HepG2 (cell line): ENCODE measurements around the gene SYT9. TPM values are rescaled to one million over a fixed set of nuclear protein-coding genes. Genes with fewer than 3 reads are reported as not detected.

Source experiments
- ATAC-seq: fragments of 200-7000 bp; cut with Tn5 transposase; 3 replicates; pipeline ENCODE4 v1.9.1; 2020; ENCODE audit warnings: mild to moderate bottlenecking, moderate library complexity
- BruUV-seq: library from RNA; stranded (reverse); fragments of 400-500 nt; replicated peaks from 2 replicates; lab custom pipeline; 2021; lab: Mats Ljungman, UMichigan
- CTCF ChIA-PET: fragments of 300-600 bp; formaldehyde crosslinking; extraction: SDS; loops from one replicate; lab custom pipeline; 2021; ENCODE audit warnings: low total read pairs, inconsistent platforms, low intra/inter-chr PET ratio; lab: Yijun Ruan, JAX
- POLR2A ChIA-PET: fragments of 350-600 bp; sonication (Branson Sonifier 250); formaldehyde crosslinking; loops from one replicate; lab custom pipeline; 2020; ENCODE audit warnings: antibody characterized with exemption, inconsistent platforms; lab: Yijun Ruan, JAX
- DNase-seq: peaks from one replicate; pipeline ENCODE4 v3.0.0-alpha.2; 2015; ENCODE audit warnings: low spot score
- FAIRE-seq: peaks from 3 replicates; lab custom pipeline; 2011; peaks lifted over from hg19 to GRCh38; lab: Jason Lieb, UNC
- H2AFZ ChIP-seq: one replicate; pipeline ENCODE4 v1.6.1; 2011; ENCODE audit warnings: low read length, inconsistent platforms
- H3K27ac ChIP-seq: fragments of 300-600 bp; 3 replicates; pipeline ENCODE4 v1.8.0; 2011; ENCODE audit warnings: mixed run types, mild to moderate bottlenecking, mixed read lengths, low read length, inconsistent platforms; ENCODE audit not compliant: insufficient read depth; ENCODE audit errors: extremely low read length
- H3K27me3 ChIP-seq, 2 experiments: fragments of 200-600 bp in 1 of 2; 2 replicates in 1 of 2; 3 replicates in 1 of 2; pipeline versions ENCODE4 v1.6.0 to v1.8.0; 2011; ENCODE audit warnings: low read length in 2 of 2, mild to moderate bottlenecking in 2 of 2, moderate library complexity in 2 of 2, inconsistent platforms in 1 of 2; ENCODE audit not compliant: insufficient read depth in 2 of 2, control insufficient read depth in 1 of 2
- H3K36me3 ChIP-seq, 2 experiments: fragments of 200-600 bp in 1 of 2; replicated peaks in 1 of 2; 2 replicates in 1 of 2; 3 replicates in 1 of 2; pipeline versions ENCODE4 v1.5.1 to v1.8.0; 2011; ENCODE audit warnings: low read length in 2 of 2, inconsistent platforms in 1 of 2; ENCODE audit not compliant: insufficient read depth in 2 of 2, control insufficient read depth in 1 of 2
- H3K4me1 ChIP-seq: 2 replicates; pipeline ENCODE4 v1.5.1; 2012; ENCODE audit warnings: low read length, inconsistent platforms; ENCODE audit not compliant: insufficient read depth
- H3K4me2 ChIP-seq: 2 replicates; pipeline ENCODE4 v1.6.0; 2011; ENCODE audit warnings: low read depth, low read length, inconsistent platforms
- H3K4me3 ChIP-seq, 3 experiments: fragments of 200-600 bp in 1 of 3; sonication (generic), shearing (Covaris generic) in 1 of 3; replicated peaks in 1 of 3; 2 replicates each; pipeline ENCODE4 v1.5.1; 2011 to 2016; ENCODE audit warnings: low read length in 3 of 3, inconsistent platforms in 2 of 3, low read depth in 2 of 3, mild to moderate bottlenecking in 2 of 3, control low read depth in 1 of 3, mixed read lengths in 1 of 3; ENCODE audit not compliant: insufficient read depth in 1 of 3
- H3K79me2 ChIP-seq: one replicate; pipeline ENCODE4 v1.6.1; 2011; ENCODE audit warnings: low read length, inconsistent platforms; ENCODE audit not compliant: insufficient read depth
- H3K9ac ChIP-seq: 2 replicates; pipeline ENCODE4 v1.6.0; 2011; ENCODE audit warnings: mild to moderate bottlenecking, low read depth, low read length, inconsistent platforms; ENCODE audit not compliant: insufficient read depth
- H3K9me3 ChIP-seq: 2 replicates; pipeline ENCODE4 v1.5.1; 2012; ENCODE audit warnings: mild to moderate bottlenecking, low read length
- H4K20me1 ChIP-seq: 2 replicates; pipeline ENCODE4 v1.6.0; 2011; ENCODE audit warnings: inconsistent platforms, mild to moderate bottlenecking, low read length, moderate library complexity; ENCODE audit not compliant: insufficient read depth
- ATRX ChIP-seq: sonication (generic); formaldehyde crosslinking; IDR thresholded peaks from 2 replicates; pipeline ENCODE4 v1.4.0; 2020; ENCODE audit warnings: missing genetic modification reagents, borderline replicate concordance
- CREBL2 ChIP-seq: sonication (generic); formaldehyde crosslinking; IDR thresholded peaks from 2 replicates; pipeline ENCODE4 v1.8.1; 2023; ENCODE audit warnings: missing genetic modification reagents, mild to moderate bottlenecking, borderline replicate concordance
- DDIT3 ChIP-seq: sonication (generic); formaldehyde crosslinking; IDR thresholded peaks from 2 replicates; pipeline ENCODE4 v1.4.0; 2020; ENCODE audit warnings: mild to moderate bottlenecking, missing genetic modification reagents
- GRHL1 ChIP-seq: sonication (generic); formaldehyde crosslinking; conservative IDR thresholded peaks from 2 replicates; pipeline ENCODE4 v1.8.0; 2022; ENCODE audit warnings: missing genetic modification reagents
- KLF6 ChIP-seq: IDR thresholded peaks from 2 replicates; pipeline ENCODE4 v1.8.0; 2016; ENCODE audit warnings: missing biosample characterization, missing genetic modification reagents
- KMT2B ChIP-seq: IDR thresholded peaks from 2 replicates; pipeline ENCODE4 v1.6.1; 2016; ENCODE audit warnings: missing genetic modification reagents, missing compliant biosample characterization
- NR2F6 ChIP-seq, 2 experiments: IDR thresholded peaks; 2 replicates each; pipeline ENCODE4 v1.6.1; 2016; ENCODE audit warnings: antibody characterized with exemption in 1 of 2, mild to moderate bottlenecking in 1 of 2
- ONECUT2 ChIP-seq: sonication (generic); formaldehyde crosslinking; IDR thresholded peaks from 2 replicates; pipeline ENCODE4 v1.4.0; 2020; ENCODE audit warnings: missing genetic modification reagents
- SAFB2 ChIP-seq: sonication (generic); formaldehyde crosslinking; IDR thresholded peaks from 2 replicates; pipeline ENCODE4 v1.5.1; 2020; ENCODE audit warnings: missing genetic modification reagents, low read depth, mild to moderate bottlenecking, borderline replicate concordance
- STAT6 ChIP-seq: sonication (generic); formaldehyde crosslinking; IDR thresholded peaks from 2 replicates; pipeline ENCODE4 v1.4.0; 2020; ENCODE audit warnings: missing genetic modification reagents, mild to moderate bottlenecking, borderline replicate concordance
- TBX2 ChIP-seq: sonication (generic); formaldehyde crosslinking; IDR thresholded peaks from 2 replicates; pipeline ENCODE4 v1.5.0; 2020; ENCODE audit warnings: missing genetic modification reagents, mild to moderate bottlenecking, borderline replicate concordance
- TERF1 ChIP-seq: sonication (generic); formaldehyde crosslinking; IDR thresholded peaks from 2 replicates; pipeline ENCODE4 v1.8.0; 2022; ENCODE audit warnings: mild to moderate bottlenecking, missing genetic modification reagents, moderate library complexity
- ZNF180 ChIP-seq: sonication (generic); formaldehyde crosslinking; IDR thresholded peaks from 2 replicates; pipeline ENCODE4 v1.4.0; 2020; ENCODE audit warnings: low read depth, missing genetic modification reagents, borderline replicate concordance
- ZNF510 ChIP-seq: sonication (generic); formaldehyde crosslinking; IDR thresholded peaks from 2 replicates; pipeline ENCODE4 v1.4.0; 2020; ENCODE audit warnings: low read depth, mild to moderate bottlenecking, missing genetic modification reagents
- WGBS: methylation state at CpG from one replicate; pipeline ENCODE4 v1.1.6; 2017; ENCODE audit warnings: low lambda C conversion rate; 5-methylcytosine and 5-hydroxymethylcytosine counted together
- in situ Hi-C: cut with HindIII; loops from 2 replicates; pipeline ENCODE4 v1.10.0; 2017; ENCODE audit warnings: low pct_unique_long_range_greater_than_20kb; ENCODE audit not compliant: extremely low pct_ligation_motif_present
- intact Hi-C: fragments of 100-400 bp; cut with micrococcal nuclease; formaldehyde crosslinking; loops from one replicate; pipeline ENCODE4 v1.10.0; 2022; ENCODE audit not compliant: unreplicated experiment
- polyA plus RNA-seq, 8 experiments: library from polyadenylated mRNA; depleted of rRNA in 3 of 8; stranded (reverse) in 7 of 8; unstranded in 1 of 8; fragments of >200 nt; fragmentation: Illumina TruSeq in 4 of 8; extraction: Trizol in 4 of 8; gene quantifications; 2 replicates each; pipeline versions ENCODE4 v1.2.1 to v1.2.3, GENCODE V29; 2011 to 2016; ENCODE audit warnings: low read depth in 4 of 8, missing spikeins in 1 of 8, mixed read lengths in 1 of 8; ENCODE audit not compliant: insufficient read depth in 1 of 8
- total RNA-seq, 5 experiments: library from RNA; depleted of rRNA; stranded (reverse); fragments of >200 nt; fragmentation: Illumina TruSeq; extraction: Trizol; gene quantifications; 2 replicates each; pipeline ENCODE4 v1.2.3, GENCODE V29; 2016; ENCODE audit warnings: low read depth in 1 of 5

The SYT9 gene
- total and polyA plus RNA-seq, 2 of the 13 experiments (the other 11 are each of a cell fraction or from before 2014, with no cell fraction given), result not detected

GRCh38 chr11:7281079-7281478 lies 29.4 kb downstream of the SYT9 start (continued):
- no peak for TF ChIP-seq STAT6 (CRISPR knock-in tag)
- TF ChIP-seq CREBL2 (CRISPR knock-in tag), result no peak
- no peak for TF ChIP-seq TBX2
- TF ChIP-seq NR2F6 (IDR thresholded peaks at IDR 0.05), result no peak
- no peak for TF ChIP-seq NR2F6 (CRISPR knock-in tag; IDR thresholded peaks at IDR 0.05)
- TF ChIP-seq ATRX (CRISPR knock-in tag), result no peak
- TF ChIP-seq GRHL1 (CRISPR knock-in tag), result no peak
- no peak for TF ChIP-seq KMT2B (CRISPR knock-in tag)

- CTCF ChIA-PET, result no interaction called here
Observed at GRCh38 chr11:7281809-7282208, 30.1 kb downstream of the SYT9 start.

More at GRCh38 chr11:7281809-7282208, 30.1 kb downstream of the SYT9 start:
- no peak for DNase-seq
- no peak for FAIRE-seq
- H3K9me3 ChIP-seq, result peaks cover 16% of the 10 kb centered on the region
- in situ Hi-C loops, result no loop called here
- intact Hi-C loops, result no loop called here
- no peaks in the 10 kb centered on the region for H3K36me3 ChIP-seq
- no peak overlapping the region for H3K27ac ChIP-seq
- H3K4me3 ChIP-seq, result no peak overlapping the region
- no peaks in the 10 kb centered on the region for H3K4me1 ChIP-seq
- H3K27me3 ChIP-seq, result no peaks in the 10 kb centered on the region
- H3K79me2 ChIP-seq, result no peaks in the 10 kb centered on the region
- no peak overlapping the region for H2AFZ ChIP-seq
- TF ChIP-seq KLF6 (no peak), TERF1 (no peak), SAFB2 (no peak), ZNF180 (CRISPR knock-in tag) (no peak), ONECUT2 (CRISPR knock-in tag) (no peak), DDIT3 (no peak), ZNF510 (CRISPR knock-in tag) (no peak)
- no peak for ATAC-seq
- 0% methylated on average over 1 of the region's 1 CpG for WGBS
- POLR2A ChIA-PET, result no interaction called here
- no peak overlapping the region for H3K9ac ChIP-seq
- BruUV-seq, result no TSS peak
- H3K4me2 ChIP-seq, result no peak overlapping the region
- H4K20me1 ChIP-seq, result no peaks in the 10 kb centered on the region
